GM19463 (cell line): Measurements from ENCODE around the gene MOB3B.

ENCODE experiments used
- ATAC-seq: cut with Tn5 transposase; IDR thresholded peaks from one replicate; pipeline ENCODE4 v1.9.1; 2021; ENCODE audit warnings: mild to moderate bottlenecking, moderate library complexity; ENCODE audit not compliant: unreplicated experiment

The MOB3B gene

DNA sequence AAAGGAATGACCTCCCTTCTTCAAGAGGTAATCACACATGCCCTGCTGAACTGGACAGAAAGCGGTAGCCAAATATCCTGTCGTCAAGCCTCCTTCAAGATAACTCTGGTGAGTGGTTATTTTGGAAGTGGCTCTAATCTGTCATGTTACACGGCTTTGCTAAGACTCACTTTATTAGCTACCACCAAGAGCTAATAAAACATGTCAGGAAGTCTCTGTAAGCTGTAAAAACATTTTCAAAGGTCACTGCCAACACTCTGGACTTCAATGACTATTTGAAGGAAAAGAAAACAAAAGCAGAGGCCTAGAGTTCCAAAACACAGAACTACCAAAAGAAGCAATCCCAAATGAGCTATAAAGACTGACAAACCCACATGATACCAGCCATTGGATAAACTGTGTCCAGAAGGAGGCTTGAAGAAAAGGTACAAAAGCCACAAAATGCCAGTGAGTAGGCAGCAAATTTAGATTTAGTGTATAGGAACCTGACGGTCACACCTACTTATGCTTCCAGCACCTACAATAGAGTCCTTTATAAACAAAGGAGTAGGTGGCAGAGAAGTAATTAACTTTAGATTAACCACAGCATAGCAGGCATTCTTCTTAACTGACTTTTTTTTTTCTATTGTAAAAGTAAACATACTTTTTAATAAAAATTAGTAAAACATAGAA lies 135.3 kb downstream of the MOB3B start:
- no peak for ATAC-seq

DNA sequence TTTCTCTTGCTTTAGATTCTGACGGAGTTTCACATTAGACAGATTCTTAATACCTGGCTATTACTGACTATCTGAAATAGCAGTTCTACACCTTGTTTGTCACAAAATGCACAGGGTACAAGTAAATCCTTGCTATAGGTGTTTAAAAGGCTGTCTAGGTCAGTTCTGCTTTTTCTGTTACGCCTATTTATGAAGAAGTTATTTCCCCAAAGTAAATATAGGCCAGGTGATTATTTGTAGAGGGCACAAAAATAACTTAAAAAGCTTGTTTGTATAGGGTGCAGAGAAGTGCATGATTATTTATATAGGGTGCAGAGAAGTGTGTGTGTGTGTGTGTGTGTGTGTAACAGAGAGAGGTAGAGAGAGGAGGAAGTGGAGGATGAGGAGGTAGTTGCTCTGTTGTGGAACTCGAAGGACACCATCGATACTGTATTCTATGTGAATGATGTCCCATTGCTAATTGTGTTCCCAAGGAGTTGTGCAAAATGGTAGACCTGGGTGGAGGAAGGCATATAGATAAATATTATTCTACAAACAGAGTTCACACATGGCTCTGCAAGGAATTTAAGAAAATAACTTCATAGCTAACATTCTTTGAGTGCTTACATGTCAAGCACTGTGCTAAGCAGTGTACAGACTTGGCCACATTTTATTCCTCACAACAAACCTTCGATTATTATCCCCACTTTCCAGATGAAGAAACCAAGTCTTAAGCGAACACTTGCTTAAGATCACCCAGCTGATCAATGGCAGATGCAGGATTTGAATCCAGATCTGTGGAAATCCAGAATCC lies 136.4 kb downstream of the MOB3B start:
- no peak for ATAC-seq

DNA sequence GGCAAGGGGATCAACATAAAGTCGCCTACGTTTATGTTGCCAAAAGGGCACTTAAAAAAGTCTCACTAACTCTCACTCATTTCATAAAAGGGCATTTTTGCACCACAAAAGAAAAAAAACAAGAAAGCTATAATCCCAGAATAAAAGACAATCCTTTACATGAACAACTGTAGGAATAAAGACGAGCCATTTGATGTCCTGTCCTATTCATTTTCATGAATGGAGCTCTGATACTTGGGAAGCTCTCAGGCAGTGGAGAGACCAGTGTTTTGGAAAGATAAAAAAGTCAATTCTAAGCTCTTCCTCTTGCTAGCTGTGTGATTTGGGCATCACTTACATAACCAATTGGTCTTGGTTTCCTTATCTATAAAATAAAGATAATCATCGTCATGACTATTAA lies 137.2 kb downstream of the MOB3B start:
- ATAC-seq = no peak

DNA sequence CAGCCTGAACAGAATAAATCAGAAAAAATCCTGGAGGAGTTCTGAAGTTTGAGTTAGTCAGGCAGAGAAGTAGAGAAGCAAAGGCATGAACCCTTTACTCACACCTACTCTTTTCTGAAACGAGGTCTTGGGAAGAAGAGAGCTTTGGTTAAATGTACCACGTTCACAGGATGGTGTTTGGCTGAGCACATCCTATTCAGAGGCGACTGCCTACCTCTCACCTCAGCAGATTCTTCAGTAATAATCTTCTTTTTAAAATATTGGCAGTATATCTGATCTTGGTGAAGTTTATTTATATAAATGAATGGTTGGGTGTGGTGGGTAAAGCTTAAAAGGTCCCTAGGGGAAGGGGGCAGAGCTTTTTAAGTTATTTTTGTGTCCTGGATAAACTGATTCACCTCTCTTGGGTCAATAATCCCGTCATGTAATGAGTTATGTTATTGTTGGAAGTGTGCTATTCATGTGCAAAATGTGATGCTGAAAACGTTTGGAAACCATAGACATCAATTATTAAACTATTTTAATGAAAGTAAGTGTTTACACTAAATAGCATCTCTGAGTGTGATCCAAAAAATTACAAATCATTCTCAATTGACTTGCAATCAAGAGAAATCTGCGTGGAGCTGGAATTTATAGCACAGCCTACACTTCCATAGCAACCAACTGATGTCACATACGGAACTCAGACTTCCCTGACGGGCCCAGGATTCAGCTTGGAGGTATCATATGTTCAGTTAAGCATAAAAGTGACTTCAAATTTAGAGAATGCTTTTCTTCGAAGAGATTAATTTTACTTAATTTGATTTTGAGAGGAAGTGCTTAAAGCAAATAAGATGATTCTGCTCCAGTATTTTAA lies 138.3 kb downstream of the MOB3B start:
- no peak for ATAC-seq

DNA sequence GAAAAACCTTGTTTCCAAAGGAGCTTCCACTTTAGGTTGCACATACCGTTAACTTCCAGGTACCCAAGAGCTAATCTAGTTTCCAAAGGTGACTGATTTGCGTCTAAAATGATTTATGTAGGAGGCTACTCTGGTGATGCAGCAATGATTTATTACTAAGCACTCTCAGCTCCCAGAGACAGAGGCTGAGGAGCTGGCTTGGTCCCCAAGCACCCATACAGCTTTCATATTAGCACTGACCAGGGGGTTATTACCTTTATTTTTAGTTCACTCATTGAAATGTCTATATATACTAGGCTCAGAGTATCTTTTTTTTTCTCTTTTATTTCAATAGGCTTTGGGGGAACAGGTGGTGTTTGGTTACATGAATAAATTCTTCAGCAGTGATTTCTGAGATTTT lies 141.5 kb downstream of the MOB3B start:
- ATAC-seq = no peak

DNA sequence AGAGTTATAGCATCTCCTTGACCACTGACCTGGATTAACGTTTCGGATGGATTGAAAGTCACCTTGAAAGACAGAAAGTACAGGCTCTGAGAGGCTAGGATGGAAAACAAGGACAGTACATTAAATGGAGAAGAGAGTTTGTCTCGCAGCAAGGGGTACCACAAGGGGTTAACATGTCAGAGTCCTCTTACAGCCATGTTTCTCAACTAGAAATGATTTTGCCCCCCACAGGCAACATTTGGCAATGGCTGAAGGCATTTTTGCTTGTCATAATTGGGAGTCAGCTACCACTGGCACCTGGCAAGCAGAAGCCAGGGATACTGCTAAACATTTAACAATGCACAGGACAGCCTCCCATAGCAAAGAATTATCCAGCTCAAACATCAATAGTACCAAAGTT lies 141.9 kb downstream of the MOB3B start:
- no peak for ATAC-seq

DNA sequence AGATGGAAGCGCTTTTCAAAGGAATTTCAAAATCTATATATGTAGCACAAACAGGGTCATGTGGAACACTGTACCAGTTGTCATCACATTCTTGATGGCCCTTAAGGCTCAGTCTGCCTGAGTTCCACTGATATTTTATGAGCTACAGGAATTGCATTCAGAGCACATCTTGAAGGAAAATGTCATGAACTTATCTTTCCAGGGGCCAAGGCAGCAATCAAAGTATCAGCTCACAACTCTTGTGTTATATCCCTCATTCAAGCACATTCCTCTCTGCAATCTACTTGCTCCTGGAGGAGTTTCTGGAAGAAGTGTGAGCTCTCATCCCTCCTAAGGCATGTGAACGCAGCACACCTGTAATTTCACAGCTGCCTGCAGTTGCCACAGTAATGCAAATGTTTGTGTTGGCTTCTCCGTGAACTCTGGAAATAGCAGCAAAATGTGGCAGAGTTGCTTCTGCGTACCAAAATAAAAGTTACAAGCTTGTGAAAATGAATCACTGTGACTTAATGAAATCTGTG lies 143.0 kb downstream of the MOB3B start:
- peak; percentile 41 for ATAC-seq

DNA sequence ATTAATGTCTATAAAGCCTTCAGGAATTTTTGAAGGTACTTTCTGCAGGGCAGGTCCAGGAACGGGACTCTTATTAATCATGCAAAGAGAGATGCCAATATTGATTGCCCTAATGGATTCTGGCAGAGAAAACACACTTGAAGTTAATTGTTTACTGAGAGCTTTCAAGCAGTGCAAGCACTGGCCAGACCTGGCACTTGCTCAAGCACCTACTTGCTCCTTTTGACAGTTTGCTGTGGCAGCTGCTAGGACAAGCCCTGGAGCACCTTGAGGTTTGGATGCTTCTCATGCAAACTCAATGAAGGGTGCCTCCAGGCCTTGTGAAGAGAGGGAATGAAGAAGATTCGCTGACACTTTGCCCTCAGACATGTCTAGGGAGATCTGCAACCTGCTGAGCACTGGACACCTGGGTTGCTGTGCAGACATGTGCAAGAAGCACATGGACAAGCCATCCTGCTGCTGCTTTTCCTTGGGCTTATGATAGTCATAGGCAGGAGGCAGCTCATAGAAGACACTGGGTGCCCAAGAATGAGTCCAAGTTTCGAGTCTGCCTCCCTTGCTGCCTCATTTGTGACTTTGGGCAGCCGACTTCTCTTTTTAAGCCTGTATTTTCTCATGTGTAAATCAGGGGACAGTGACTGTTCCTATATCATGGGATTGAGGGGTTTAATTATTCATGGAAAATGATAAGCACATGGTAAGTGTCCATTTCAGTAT lies 143.8 kb downstream of the MOB3B start:
- peak; percentile 41 for ATAC-seq

DNA sequence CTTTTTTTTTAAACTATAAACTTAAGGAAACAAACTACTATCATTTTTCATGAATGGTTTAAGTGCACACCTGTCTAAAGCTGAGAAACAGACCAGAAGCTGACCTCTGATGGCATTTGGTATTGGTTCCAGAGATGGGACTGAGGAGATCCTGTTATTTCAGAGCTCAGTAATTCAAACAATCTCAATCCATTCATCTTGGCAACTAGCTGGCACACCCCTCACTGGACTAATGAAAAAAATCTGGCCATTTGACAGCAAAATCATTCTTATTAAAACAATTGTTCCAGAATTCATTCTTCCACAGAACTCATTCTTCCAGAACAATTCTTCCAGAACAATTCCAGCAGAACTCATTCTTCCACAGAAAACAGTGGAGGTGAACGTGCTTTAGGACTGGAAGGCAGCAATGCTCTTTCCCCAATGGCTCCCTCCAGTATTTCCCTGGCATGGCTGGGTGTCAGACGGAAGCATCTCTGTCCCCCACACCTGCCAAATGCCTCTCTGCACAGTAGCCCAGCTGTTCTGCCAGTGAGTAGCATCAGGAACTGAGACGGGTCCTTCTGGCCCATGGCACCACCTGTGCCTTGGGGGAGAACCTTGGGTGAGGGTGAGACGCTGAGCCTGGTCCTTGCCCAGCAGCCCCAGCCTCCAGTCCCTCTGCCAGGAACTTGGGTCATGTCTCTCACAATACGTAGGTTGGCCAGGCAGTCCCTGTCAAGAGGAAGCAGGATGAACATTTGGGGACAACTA lies 145.2 kb downstream of the MOB3B start:
- ATAC-seq = no peak

DNA sequence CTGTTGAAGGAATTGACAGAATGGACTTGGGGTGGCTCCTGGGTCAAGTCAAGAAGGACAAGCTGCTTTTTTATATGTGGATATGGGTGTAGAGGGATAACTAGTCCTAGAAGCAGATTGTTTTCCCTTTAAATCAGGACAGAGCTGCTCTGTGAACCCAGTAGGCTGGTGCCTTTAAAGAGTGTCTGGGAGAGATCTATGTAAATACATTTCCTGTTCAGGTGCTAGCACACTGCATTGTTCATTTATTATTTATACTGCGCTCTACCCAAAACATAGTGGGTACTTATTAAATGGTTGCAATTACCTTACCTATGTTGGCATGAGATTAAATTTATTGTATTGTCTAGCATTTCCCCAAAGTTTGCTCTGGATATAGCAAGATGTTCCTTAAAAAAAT lies 146.1 kb downstream of the MOB3B start:
- ATAC-seq = no peak

DNA sequence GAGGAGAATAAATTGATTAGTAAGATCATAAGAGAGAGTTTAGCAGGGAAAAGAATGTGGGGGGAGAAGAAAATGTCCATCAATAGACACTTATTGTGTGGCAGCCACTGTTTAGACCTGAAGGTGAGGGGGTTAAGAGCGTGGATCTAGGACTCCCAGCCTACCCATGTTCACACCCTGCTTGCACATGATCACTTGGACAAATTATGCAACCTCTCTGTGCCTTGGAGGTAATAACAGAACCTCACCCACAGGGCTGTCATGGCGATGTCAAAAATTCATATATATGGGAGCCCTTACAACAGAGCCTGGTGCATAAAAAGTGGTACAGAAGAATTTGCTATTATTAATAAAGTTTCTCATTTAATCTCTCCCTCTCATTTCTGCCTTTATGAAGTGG lies 146.6 kb downstream of the MOB3B start:
- ATAC-seq = no peak

DNA sequence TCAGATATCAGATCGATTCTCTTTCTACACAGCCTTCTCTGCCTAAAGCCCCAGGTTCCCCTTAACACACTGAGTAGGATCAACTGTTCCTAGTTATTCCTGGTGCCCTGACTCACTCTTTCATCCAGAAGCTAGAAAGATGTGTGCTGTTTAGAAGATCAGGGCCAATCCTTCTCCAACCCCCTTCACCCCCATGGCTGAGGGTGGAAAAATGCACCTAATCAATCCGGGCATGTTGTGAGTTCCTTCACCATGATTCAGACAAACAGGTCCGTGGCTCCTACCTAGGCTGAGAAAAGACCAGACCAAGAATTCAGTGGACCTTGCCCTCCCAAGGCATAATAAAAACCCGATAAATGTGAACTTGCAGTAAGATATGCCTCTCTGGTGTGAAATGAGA lies 147.3 kb downstream of the MOB3B start:
- ATAC-seq = no peak

DNA sequence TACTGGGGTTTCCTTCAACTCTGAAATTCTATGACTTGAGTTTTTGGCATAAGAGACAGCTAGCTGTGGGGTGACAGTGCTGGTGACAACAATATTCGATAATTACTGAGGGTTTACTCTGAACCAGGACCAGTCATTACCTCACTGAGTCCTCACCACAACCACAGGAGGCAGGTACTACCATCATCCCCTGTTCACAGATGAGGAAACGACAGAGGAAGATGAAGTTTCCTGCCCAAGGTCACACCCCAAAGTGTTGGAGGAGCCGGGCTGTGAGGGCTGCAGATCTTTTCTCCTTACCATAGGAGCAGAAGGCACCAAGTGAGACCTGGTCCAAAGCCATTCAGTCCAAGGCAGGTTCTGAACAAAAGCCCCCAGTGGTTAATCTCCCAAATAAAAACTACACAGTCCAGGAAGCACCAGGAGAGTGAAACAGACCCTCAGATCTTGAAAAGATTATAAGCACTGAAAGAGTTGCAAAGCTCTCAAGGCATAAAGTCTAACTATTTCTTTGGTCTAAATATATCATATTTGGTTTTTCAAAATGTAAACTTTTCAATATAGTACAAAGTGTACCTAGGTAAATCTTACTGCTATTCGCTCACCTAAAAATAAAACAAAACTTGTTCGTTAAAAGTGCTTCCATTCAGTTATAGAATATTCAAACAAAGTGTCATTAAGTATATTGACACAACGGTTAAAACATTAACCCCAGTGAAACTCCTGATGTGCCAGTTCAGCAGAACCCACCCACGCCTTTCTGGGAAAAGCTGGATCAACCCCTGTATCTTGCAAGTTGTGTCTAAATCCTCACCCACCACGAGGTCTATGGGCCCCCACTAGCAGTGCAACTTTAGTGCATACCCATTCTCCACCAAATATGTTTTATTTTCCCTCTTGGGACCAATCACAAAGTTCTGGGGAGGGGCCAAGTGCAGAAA lies 150.0 kb downstream of the MOB3B start:
- peak; percentile 28 for ATAC-seq

DNA sequence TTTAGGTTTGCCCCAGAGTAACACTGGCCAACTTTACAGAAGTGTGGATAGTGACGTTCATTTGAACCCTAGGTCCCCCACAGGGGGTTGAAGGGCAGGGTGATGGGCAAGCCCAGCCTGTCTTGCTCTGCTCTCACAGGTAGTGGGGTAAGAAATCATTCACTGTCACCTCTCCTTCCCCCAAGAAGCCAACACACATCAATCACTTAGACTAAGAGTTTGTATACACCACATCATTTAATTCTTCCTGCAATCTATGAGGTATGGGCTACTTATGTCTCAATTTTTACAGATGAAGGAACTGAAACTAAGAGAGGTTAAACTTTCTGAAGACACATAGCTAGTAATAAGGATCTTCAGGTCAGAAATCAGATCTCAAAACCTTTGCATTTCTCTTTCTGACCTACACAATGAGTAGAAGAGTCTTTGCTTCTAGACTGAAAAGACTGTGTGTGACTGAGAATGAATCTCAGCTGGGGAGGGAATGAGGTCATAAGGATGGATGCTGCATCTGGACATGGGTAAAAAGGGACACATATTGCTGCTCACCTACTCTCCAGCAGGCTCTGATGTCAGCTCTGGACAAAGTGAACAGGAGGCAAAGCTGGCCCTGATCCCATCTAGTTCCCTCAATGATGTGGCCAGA lies 151.7 kb downstream of the MOB3B start:
- peak; percentile 71 for ATAC-seq

DNA sequence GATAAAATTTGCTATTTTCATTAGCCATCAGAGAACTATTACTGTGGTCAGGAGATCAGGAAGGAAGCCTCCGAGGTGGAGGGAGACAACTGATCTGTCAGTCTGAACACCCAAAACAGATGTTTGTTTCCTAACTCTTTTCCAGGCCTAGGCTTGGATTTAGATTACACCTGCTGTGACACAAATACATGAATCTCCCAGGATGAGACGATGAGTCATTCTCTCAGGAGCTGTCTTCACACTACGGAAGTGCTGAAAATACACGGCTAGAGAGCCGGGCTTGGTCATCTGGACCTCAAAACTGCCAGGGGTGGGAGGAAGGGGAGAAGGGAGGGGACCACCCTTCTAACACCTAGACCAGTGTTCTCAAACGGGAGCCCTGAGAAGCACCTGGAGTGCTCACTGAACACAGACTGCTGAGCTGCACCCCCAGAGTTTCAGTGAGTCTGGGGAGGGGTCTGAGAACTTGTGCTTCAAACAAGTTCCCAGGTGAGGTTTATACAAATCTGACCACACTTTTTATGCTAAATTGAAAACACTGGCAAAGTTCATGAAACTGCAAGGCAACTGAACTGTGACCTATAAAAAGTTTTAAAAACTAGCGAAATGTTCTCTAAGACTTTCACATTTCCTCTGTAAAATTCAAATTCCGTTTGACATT lies 152.3 kb downstream of the MOB3B start:
- ATAC-seq = peak; percentile 29

DNA sequence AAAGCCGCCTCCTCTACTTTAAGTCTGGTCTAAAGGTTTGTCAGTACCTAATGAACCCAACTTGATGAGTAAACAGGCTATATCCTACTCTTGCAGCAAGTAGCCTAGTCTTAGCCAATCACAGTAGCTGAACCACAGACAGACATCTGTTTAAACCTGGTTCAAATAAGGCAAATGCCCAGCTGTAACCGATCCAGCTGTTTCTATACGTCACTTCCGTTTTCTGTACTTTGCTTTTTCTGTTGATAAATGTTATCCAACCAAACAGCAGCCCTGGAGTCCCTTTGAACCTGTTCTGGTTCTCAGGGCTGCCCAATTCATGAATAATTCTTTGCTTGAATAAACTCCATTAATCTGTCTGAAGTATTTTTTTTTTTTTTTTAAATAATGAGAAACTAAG lies 155.8 kb downstream of the MOB3B start:
- ATAC-seq = no peak

DNA sequence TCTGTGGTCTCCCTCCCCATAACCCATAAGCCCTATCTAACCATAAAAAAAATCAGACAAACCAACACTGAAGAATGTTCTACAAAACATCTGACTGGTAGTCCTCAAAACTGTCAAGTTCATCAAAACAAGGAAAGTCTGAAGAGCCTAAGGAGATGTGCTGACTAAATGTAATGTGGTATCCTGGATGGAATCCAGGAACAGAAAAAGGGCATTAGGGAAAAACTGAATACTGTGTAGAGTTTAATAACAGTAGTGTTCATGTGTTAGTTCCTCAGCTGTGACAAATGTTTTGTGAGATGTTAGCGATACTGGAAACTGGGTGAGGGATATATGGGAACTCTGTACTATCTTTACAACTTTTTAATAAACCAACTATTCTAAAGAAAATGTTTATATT lies 157.0 kb downstream of the MOB3B start:
- ATAC-seq = no peak

DNA sequence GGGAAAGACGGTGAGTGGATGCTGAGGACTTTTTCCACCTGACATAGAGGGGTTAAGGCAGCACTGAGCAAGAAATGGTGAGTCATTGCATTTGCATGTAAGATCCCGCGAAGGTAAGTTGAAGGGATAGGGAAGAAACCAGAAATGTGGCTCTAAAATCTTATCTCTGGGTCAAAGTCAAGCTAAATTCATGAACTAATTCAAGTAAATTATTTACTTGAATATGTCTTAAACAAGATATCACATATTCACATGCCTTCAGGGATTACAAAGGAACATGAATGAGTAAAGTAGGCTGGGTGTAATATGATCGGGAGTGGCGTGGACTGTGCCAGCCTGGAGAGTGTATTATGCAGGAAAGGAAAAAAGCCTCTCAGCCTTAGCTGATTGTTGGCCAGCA lies 158.2 kb downstream of the MOB3B start:
- ATAC-seq = no peak
